Right lobe of liver (tissue), 6 donors: ENCODE results near the gene GTF2H4. TPM values are rescaled to one million over a fixed set of nuclear protein-coding genes. Genes with fewer than 3 reads are reported as not detected.
A peak's percentile ranks its signal among the peaks of the same experiment; 100 is the strongest.

Experiments used
- ATAC-seq, 4 donors: fragments of 200-7000 bp; cut with Tn5 transposase; one replicate each; pipeline ENCODE4 v1.9.1; 2020; ENCODE audit warnings: mild to moderate bottlenecking in 4 of 4, moderate library complexity in 4 of 4
- DNase-seq, 3 donors: peaks; one replicate each; pipeline ENCODE4 v3.0.0-alpha.2; 2020
- H3K27ac ChIP-seq, 3 donors: fragments of 200-600 bp; one replicate each; pipeline ENCODE4 v1.8.0; 2022
- H3K27me3 ChIP-seq, 2 donors: fragments of 200-600 bp; one replicate each; pipeline ENCODE4 v1.8.0; 2022
- H3K36me3 ChIP-seq, 4 donors: fragments of 200-600 bp; sonication (generic) in 1 of 4; one replicate each; pipeline versions ENCODE4 v1.5.1 to v1.8.0; 2017 to 2022; ENCODE audit warnings: control low read depth in 1 of 4
- H3K4me1 ChIP-seq, 4 donors: fragments of 200-600 bp; sonication (generic) in 1 of 4; one replicate each; pipeline versions ENCODE4 v1.5.1 to v1.8.0; 2017 to 2022; ENCODE audit warnings: control low read depth in 1 of 4
- H3K4me3 ChIP-seq, 3 donors: fragments of 200-600 bp; one replicate each; pipeline ENCODE4 v1.8.0; 2022
- H3K9me3 ChIP-seq, 4 donors: fragments of 200-600 bp; sonication (generic) in 1 of 4; one replicate each; pipeline versions ENCODE4 v1.5.1 to v1.8.0; 2017 to 2022; ENCODE audit warnings: control low read depth in 1 of 4
- POLR2A ChIP-seq: fragments of 450-650 bp; IDR thresholded peaks from one replicate; pipeline ENCODE4 v1.6.1; 2017; ENCODE audit warnings: antibody characterized with exemption, mild to moderate bottlenecking
- WGBS: methylation state at CpG from one replicate; pipeline ENCODE4 v1.1.6; 2018; ENCODE audit warnings: low coverage, low lambda C conversion rate; ENCODE audit not compliant: insufficient coverage; ENCODE audit errors: missing lambda C conversion rate; 5-methylcytosine and 5-hydroxymethylcytosine counted together
- intact Hi-C, 2 donors: fragments of 100-400 bp; cut with DNase I; formaldehyde crosslinking; loops; one replicate each; pipeline versions ENCODE4 v1.11.2 to v1.14.1; 2022
- total RNA-seq, 6 experiments: library from RNA; depleted of rRNA in 2 of 6; stranded (reverse); fragments of >200 nt in 2 of 6; fragmentation: NEBNext Ultra II Directional in 3 of 6; extraction: Animal tissue kit (Norgen Biotek cat#: 25700) in 3 of 6; gene quantifications; one replicate each; pipeline versions ENCODE4 v1.1.0 to v1.2.4, GENCODE V29; 2016 to 2023
- TF ChIP-seq, protein P1 (sequence below), 4 donors: fragments of 200-600 bp in 3 of 4; fragments of 450-650 bp in 1 of 4; IDR thresholded peaks; one replicate each; pipeline versions ENCODE4 v1.5.1 to v1.8.0; 2016 to 2022; ENCODE audit warnings: antibody characterized with exemption in 4 of 4, mild to moderate bottlenecking in 2 of 4
- donor health status: DM: no; HTN: yes; CAD: no.
- donor health status: DM: no; HTN: no; CAD: no.
- donor health status: DM: no; HTN: no; CAD: no.
- donor health status: DM: no; HTN: yes; CAD: no.
- donor health status: DM: no; HTN: yes; CAD: no.

Gene GTF2H4
- total RNA-seq, 6 experiments from 2014 or later: 3.6 to 21.1 (median 17.3) TPM

DNA sequence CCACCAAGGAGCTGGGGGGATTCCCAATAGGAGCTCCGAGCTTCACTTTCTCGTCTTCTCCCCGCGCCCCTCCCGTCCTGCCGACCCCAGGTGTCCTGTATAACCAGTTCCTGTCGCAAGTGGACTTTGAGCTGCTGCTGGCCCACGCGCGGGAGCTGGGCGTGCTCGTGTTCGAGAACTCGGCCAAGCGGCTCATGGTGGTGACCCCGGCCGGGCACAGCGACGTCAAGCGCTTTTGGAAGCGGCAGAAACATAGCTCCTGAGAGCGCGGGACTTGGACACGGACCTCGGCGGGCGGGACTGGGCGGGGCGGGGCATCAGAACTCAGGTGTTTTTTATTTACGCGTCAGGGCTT, 5.7 kb downstream of the GTF2H4 start:
- DNase-seq (peak in 2 of 3 donors; percentile 93 to 94), ATAC-seq (peak; percentile 66 to 81 (median 79))
- Histone ChIP-seq H3K4me1 (peaks cover 0 to 28% (median 12%) of the 10 kb centered on the region in 4 donors), H3K36me3 (peaks cover 0 to 34% (median 11%) of the 10 kb centered on the region in 4 donors), H3K9me3 (no peaks in the 10 kb centered on the region), H3K27me3 (no peaks in the 10 kb centered on the region), H3K27ac (peak overlapping the region; percentile 87 to 96 (median 94)), H3K4me3 (peak overlapping the region; percentile 63 to 91 (median 78))
- intact Hi-C loops: no loop called here
- 10% methylated on average over 9 of the region's 31 CpGs for WGBS
- TF ChIP-seq, protein P1, sequence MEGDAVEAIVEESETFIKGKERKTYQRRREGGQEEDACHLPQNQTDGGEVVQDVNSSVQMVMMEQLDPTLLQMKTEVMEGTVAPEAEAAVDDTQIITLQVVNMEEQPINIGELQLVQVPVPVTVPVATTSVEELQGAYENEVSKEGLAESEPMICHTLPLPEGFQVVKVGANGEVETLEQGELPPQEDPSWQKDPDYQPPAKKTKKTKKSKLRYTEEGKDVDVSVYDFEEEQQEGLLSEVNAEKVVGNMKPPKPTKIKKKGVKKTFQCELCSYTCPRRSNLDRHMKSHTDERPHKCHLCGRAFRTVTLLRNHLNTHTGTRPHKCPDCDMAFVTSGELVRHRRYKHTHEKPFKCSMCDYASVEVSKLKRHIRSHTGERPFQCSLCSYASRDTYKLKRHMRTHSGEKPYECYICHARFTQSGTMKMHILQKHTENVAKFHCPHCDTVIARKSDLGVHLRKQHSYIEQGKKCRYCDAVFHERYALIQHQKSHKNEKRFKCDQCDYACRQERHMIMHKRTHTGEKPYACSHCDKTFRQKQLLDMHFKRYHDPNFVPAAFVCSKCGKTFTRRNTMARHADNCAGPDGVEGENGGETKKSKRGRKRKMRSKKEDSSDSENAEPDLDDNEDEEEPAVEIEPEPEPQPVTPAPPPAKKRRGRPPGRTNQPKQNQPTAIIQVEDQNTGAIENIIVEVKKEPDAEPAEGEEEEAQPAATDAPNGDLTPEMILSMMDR (IDR thresholded peaks at IDR 0.05): no peak
- no peak for TF ChIP-seq POLR2A

DNA sequence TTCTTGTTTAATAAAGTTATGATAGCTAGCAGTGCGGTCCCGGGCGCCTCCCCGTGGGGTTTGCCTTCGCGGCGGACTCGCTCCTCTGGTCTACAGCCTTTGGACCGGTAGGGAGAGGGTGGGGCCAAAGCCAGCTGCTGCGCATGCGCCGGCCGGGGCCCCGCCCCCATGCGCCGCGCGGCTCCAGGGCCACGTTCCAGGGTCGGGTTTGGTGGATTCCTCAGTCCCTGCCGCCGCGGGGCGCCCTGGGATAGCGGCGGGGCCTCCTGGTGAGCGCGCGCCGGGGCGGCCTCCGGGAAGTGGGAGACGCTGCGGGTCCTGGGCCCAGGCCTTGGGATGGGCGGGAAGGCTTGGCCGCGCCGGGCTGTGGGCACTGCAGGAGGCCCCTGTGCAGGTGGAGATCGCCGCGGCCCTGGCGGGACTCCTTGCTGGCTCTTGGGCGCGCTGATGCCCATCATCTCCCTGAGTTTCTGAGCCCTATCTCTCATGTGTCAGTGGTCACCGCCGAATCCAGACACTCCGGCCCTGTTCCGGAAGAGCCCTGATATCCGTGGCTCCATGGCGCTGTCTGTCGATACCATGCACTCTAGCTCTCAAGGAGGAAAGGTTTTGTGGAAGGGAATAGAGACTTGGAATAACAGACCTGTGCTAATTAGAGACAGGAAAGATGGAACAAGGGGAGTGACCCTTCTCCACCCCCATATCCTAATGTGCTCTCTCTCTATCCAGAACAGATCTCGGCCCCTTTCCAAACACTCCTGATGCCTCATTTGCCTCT, 6.3 kb downstream of the GTF2H4 start, which contains the start of gene VARS2:
VARS2 (plus strand) TSS at position 163 of the 778 bp plus-strand sequence; CDS start at position 762, 599 bp downstream.
- intact Hi-C loops: no loop called here
- Histone ChIP-seq H3K27ac (peak within 1 kb of the TSS; percentile 87 to 96 (median 94)), H3K9me3 (no peaks in the 10 kb centered on the region), H3K36me3 (peaks cover 0 to 36% (median 11%) of the 10 kb centered on the region in 4 donors), H3K4me1 (peaks cover 0 to 23% (median 9%) of the 10 kb centered on the region in 4 donors), H3K27me3 (no peaks in the 10 kb centered on the region), H3K4me3 (peak within 1 kb of the TSS; percentile 63 to 91 (median 78))
- DNase-seq (peak; percentile 93 to 96 (median 95)), ATAC-seq (peak; percentile 90 to 93 (median 91))
- peak; percentile 96 for TF ChIP-seq POLR2A
- TF ChIP-seq, protein P1 (IDR thresholded peaks at IDR 0.05): peak; percentile 27 to 57 (median 38)
- 0% methylated on average over 7 of the region's 52 CpGs for WGBS

DNA sequence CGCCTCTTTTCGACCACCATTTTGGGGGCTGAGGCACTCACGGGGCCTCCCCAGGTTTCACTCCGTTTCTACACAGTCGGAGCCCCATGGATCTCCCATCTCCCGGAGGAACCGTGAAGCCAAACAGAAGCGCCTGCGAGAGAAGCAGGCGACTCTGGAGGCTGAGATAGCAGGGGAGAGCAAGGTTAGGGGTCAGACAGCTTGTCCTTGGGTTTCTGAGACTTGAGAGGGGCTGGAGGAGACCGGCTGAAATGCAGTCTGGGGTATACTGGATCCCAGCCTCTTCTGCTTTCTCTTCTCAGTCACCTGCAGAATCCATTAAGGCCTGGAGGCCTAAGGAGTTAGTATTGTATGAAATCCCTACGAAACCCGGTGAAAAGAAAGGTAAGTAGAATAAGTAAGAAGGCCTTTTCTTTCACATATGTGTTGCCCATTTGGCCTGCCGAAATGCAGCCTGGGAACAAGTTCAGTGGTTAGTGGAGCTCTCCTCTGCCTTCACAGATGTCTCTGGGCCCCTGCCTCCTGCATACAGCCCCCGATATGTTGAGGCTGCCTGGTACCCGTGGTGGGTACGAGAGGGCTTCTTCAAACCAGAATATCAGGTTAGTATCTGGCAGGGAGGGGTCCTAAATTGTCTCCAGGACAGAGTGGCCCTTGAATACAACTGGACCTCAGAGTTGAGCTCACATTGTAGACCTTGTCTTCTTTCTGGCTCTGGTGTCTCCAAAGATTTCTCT, 7.0 kb downstream of the GTF2H4 start:
- TF ChIP-seq, protein P1 (IDR thresholded peaks at IDR 0.05): no peak
- no peak for TF ChIP-seq POLR2A
- WGBS: 16% methylated on average over 16 of the region's 17 CpGs
- Histone ChIP-seq H3K27me3 (no peaks in the 10 kb centered on the region), H3K4me3 (peak overlapping the region; percentile 63 to 91 (median 78)), H3K4me1 (peaks cover 0 to 21% (median 9%) of the 10 kb centered on the region in 4 donors), H3K36me3 (peaks cover 0 to 33% (median 12%) of the 10 kb centered on the region in 4 donors), H3K27ac (peak overlapping the region; percentile 87 to 96 (median 94)), H3K9me3 (no peaks in the 10 kb centered on the region)
- intact Hi-C loops: no loop called here
- peak in 1 of 3 donors; percentile 54 for DNase-seq
- ATAC-seq: peak in 1 of 4 donors; percentile 1

DNA sequence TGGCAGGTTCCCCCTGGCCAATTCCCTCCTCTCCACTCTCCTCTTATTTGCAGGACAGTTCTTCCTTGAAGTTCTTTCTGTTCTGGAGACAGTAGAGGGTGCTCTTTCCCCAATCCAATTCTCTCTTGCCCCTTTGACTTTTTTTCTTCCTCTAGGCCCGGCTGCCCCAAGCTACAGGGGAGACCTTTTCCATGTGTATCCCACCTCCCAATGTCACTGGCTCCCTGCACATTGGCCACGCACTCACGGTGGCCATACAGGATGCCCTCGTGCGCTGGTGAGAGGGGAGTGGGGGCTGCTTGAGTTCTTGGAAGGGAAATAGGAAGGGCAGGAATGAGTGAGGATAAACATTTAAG, 7.6 kb downstream of the GTF2H4 start:
- Histone ChIP-seq H3K27ac (peak overlapping the region in 2 of 3 donors; percentile 87 to 96), H3K36me3 (peaks cover 0 to 33% (median 13%) of the 10 kb centered on the region in 4 donors), H3K27me3 (no peaks in the 10 kb centered on the region), H3K4me3 (peak overlapping the region in 1 of 3 donors; percentile 91), H3K9me3 (no peaks in the 10 kb centered on the region), H3K4me1 (peaks cover 0 to 21% (median 9%) of the 10 kb centered on the region in 4 donors)
- peak in 1 of 3 donors; percentile 50 for DNase-seq
- WGBS: 12% methylated on average over 5 of the region's 5 CpGs
- ATAC-seq: peak in 1 of 4 donors; percentile 38
- no peak for TF ChIP-seq POLR2A
- TF ChIP-seq, protein P1 (IDR thresholded peaks at IDR 0.05): peak; percentile 38 to 67 (median 60)
- intact Hi-C loops: no loop called here
